Loucy (cell line): ENCODE data around the gene HEMGN.
A peak's percentile ranks its signal among the peaks of the same experiment; 100 is the strongest.

Source experiments
- H2AFZ ChIP-seq: fragments of 200-600 bp; sonication (generic); 2 replicates; pipeline ENCODE4 v1.6.0; 2016; ENCODE audit warnings: antibody characterized with exemption, mild to moderate bottlenecking, low read length, moderate library complexity
- H3F3A ChIP-seq: fragments of 200-600 bp; 2 replicates; pipeline ENCODE4 v1.6.0; 2016; ENCODE audit warnings: antibody characterized with exemption, low read depth, mild to moderate bottlenecking
- H3K27me3 ChIP-seq: fragments of 200-600 bp; sonication (generic); 2 replicates; pipeline ENCODE4 v1.6.1; 2014; ENCODE audit warnings: low read length, mild to moderate bottlenecking; ENCODE audit not compliant: insufficient read depth, poor library complexity, severe bottlenecking
- H3K36me3 ChIP-seq: fragments of 200-600 bp; sonication (generic); 2 replicates; pipeline ENCODE4 v1.6.1; 2016; ENCODE audit warnings: low read length; ENCODE audit not compliant: insufficient read depth
- H3K4me1 ChIP-seq: fragments of 200-600 bp; sonication (generic); 2 replicates; pipeline ENCODE4 v1.5.1; 2014; ENCODE audit warnings: low read length, mild to moderate bottlenecking; ENCODE audit not compliant: insufficient read depth, poor library complexity, severe bottlenecking
- H3K4me2 ChIP-seq: fragments of 200-600 bp; sonication (generic); 2 replicates; pipeline ENCODE4 v1.6.0; 2014; ENCODE audit warnings: antibody characterized with exemption, low read length, low read depth, mild to moderate bottlenecking; ENCODE audit not compliant: poor library complexity, severe bottlenecking
- H3K4me3 ChIP-seq: fragments of 200-600 bp; sonication (generic); 2 replicates; pipeline ENCODE4 v1.5.1; 2014; ENCODE audit warnings: low read length, mild to moderate bottlenecking, mixed read lengths; ENCODE audit not compliant: poor library complexity, severe bottlenecking
- H3K79me2 ChIP-seq: fragments of 200-600 bp; sonication (generic); 2 replicates; pipeline ENCODE4 v1.6.1; 2014; ENCODE audit warnings: low read length; ENCODE audit not compliant: insufficient read depth
- H3K9ac ChIP-seq: fragments of 200-600 bp; sonication (generic); 2 replicates; pipeline ENCODE4 v1.6.0; 2014; ENCODE audit warnings: mild to moderate bottlenecking, low read depth, low read length, moderate library complexity; ENCODE audit not compliant: poor library complexity, severe bottlenecking
- H3K9me2 ChIP-seq: fragments of 200-600 bp; sonication (generic); replicated peaks from 2 replicates; pipeline ENCODE4 v1.6.1; 2016; ENCODE audit warnings: low read depth, low read length, mixed read lengths
- H3K9me3 ChIP-seq: fragments of 200-600 bp; sonication (generic); 2 replicates; pipeline ENCODE4 v1.6.1; 2014; ENCODE audit warnings: mild to moderate bottlenecking, antibody characterized with exemption, low read length, low read depth; ENCODE audit not compliant: insufficient read depth
- H4K20me1 ChIP-seq: fragments of 200-600 bp; sonication (generic); 2 replicates; pipeline ENCODE4 v1.6.0; 2014; ENCODE audit warnings: antibody characterized with exemption, low read length, mild to moderate bottlenecking; ENCODE audit not compliant: insufficient read depth, poor library complexity, severe bottlenecking
- CTCF ChIP-seq: fragments of 200-600 bp; sonication (generic); conservative IDR thresholded peaks from 2 replicates; pipeline ENCODE4 v1.5.1; 2014; ENCODE audit warnings: mild to moderate bottlenecking, antibody characterized with exemption, low read length
- EZH2phosphoT487 ChIP-seq: fragments of 200-600 bp; IDR thresholded peaks from 2 replicates; pipeline ENCODE4 v1.6.1; 2018; ENCODE audit warnings: antibody characterized with exemption, mild to moderate bottlenecking, moderate library complexity, borderline replicate concordance

HEMGN gene

DNA sequence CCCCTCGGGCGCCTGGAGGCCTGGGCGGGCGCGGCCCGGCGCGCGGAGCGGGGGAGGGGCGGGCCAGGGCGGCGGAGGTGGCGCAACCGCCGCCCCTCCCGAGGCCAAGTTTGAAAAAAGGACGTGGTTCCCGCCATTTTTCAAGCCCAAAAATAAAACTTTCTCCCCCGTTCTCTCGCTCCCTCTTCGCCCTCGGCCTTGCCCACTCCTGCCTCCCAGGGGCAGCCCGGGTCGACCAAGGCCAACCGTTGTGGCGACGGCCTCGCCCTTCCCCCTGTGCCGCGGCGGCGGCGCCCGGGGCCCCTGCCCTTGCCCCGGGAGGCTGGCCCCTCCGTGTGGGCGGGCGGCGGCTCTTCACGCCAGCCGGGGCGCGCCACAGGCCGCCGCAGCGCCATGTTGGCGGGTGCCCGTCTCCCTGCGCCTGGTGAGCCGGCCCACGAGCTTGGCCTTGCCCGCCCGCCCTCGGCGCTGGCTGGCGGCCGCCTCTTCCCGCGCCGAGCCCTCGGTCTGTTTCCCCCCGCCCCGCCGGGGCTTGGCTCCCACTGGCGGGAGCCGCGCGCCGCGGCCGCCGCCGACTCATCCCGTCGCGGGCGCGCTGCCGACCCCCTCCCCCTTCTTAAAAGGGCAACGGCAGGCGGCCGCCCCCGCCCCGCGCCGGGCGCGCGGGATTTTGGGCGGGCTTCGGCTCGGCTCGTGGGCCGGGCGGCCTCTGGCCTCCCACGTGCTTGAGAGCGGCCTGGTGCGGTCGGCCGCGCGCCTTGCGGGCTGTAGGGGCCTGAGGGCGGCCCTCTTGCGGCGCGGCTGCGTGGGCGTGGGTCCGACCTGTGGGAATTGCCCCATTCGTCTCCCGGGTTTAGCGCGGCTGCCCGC is 46.5 kb upstream of the HEMGN start:
- Histone ChIP-seq H3K9ac (peak overlapping the region; percentile 100), H3K4me1 (peaks cover 72% of the 10 kb centered on the region), H3K9me3 (no peaks in the 10 kb centered on the region), H4K20me1 (peaks cover 34% of the 10 kb centered on the region), H3K4me2 (peak overlapping the region; percentile 94), H3K9me2 (no peaks in the 10 kb centered on the region), H3K36me3 (no peaks in the 10 kb centered on the region), H2AFZ (no peak overlapping the region), H3K4me3 (peak overlapping the region; percentile 83), H3F3A (no peaks in the 10 kb centered on the region), H3K79me2 (peaks cover 88% of the 10 kb centered on the region), H3K27me3 (peaks cover 5% of the 10 kb centered on the region)
- no peak for TF ChIP-seq CTCF
- no peak for TF ChIP-seq EZH2phosphoT487

DNA sequence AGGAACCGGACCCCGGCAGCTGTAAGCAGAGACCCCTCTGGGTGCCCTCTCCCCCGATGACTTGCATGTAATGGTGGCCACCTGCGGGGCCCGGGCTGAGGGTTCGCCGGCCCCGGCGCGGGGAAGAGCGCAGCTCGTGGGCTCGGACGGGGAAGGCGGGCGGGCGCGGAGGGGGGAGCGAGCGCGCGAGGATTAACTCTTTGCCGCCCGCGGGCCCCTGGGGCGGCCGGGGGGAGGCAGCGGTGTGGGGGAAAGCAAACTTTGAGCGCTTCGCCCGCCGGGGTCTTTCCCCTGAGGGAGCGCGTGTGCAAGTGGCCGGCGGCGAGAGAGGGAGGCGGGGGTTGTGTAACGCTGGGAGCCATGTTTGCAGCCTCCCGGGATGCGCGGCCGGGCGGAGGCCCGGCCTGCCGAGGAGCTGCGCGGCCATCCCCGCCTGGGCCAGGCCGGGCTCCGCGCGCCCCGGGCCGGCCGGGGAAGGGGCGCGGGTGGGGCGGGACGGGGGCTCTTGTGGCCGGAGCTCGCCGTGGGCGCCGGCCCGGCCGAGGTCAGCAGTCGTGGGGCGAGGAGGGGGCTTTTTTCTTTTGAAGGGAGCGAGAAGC is 45.7 kb upstream of the HEMGN start:
- no peaks in the 10 kb centered on the region for H3K9me2 ChIP-seq
- no peaks in the 10 kb centered on the region for H3F3A ChIP-seq
- peak overlapping the region; percentile 100 for H3K9ac ChIP-seq
- H4K20me1 ChIP-seq, result peaks cover 27% of the 10 kb centered on the region
- H3K4me2 ChIP-seq, result peak overlapping the region; percentile 94
- H3K79me2 ChIP-seq, result peaks cover 80% of the 10 kb centered on the region
- peak overlapping the region; percentile 83 for H3K4me3 ChIP-seq
- H2AFZ ChIP-seq, result 0 out of 2 replicates have a peak overlapping the region, but pooled peaks have one; percentile 40
- TF ChIP-seq CTCF (no peak), EZH2phosphoT487 (no peak)
- peaks cover 5% of the 10 kb centered on the region for H3K27me3 ChIP-seq
- H3K4me1 ChIP-seq, result peaks cover 65% of the 10 kb centered on the region
- no peaks in the 10 kb centered on the region for H3K36me3 ChIP-seq
- no peaks in the 10 kb centered on the region for H3K9me3 ChIP-seq

DNA sequence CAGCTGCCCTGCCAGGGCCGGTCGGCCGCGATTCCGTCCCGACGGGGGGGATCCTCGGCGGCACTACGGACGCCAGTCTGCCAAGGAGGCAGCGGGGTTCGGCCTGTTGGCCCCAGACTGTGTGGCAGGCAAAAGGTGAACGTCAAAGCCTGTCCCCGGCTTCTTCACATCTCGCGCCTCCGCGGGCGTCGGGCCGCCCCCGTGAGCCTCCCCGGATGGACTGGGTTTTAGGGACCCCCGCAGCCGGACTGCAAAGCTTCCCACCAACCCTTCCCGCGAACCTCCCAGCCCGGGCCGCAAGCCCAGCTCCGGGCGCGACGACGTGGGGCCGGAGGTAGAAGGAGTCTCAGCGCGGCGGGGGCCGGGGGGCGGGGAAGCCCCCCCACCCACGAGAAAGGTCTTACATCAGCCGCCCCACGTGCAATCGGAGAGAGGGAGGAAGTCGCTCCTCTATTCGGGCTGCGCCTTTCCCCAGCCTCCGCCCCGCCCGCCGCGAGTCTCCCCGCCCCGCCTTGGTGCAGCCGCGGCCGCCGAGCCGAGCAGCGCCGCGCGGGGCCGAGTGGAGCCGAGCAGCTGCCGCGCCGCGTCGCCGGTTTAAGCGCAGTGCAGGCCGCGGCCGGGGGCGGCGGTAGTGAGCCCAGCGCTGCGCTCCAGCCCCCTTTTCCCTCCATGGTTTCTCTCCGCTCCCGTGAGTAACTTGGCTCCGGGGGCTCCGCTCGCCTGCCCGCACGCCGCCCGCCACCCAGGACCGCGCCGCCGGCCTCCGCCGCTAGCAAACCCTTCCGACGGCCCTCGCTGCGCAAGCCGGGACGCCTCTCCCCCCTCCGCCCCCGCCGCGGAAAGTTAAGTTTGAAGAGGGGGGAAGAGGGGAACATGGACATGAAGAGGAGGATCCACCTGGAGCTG is 45.0 kb upstream of the HEMGN start, which contains the start of gene ANP32B:
Gene ANP32B (plus strand): TSS at position 659 of the 906 bp plus-strand sequence. CDS start 215 bp downstream, at position 874.
- Histone ChIP-seq H3F3A (no peaks in the 10 kb centered on the region), H3K79me2 (peaks cover 73% of the 10 kb centered on the region), H3K4me2 (peak within 1 kb of the TSS; percentile 94), H4K20me1 (peaks cover 20% of the 10 kb centered on the region), H3K9ac (peak within 1 kb of the TSS; percentile 100), H3K36me3 (no peaks in the 10 kb centered on the region), H3K9me2 (no peaks in the 10 kb centered on the region), H3K9me3 (no peaks in the 10 kb centered on the region), H2AFZ (peak within 1 kb of the TSS; percentile 73), H3K27me3 (peaks cover 5% of the 10 kb centered on the region), H3K4me1 (peaks cover 58% of the 10 kb centered on the region), H3K4me3 (peak within 1 kb of the TSS; percentile 83)
- TF ChIP-seq CTCF, result peak; percentile 61
- TF ChIP-seq EZH2phosphoT487, result no peak
